HG02678 (cell line): Measurements from ENCODE around the gene JAKMIP1.

Experiments
- ATAC-seq: cut with Tn5 transposase; IDR thresholded peaks from one replicate; pipeline ENCODE4 v1.9.1; 2021; ENCODE audit warnings: mild to moderate bottlenecking, moderate library complexity; ENCODE audit not compliant: unreplicated experiment

Gene JAKMIP1

DNA sequence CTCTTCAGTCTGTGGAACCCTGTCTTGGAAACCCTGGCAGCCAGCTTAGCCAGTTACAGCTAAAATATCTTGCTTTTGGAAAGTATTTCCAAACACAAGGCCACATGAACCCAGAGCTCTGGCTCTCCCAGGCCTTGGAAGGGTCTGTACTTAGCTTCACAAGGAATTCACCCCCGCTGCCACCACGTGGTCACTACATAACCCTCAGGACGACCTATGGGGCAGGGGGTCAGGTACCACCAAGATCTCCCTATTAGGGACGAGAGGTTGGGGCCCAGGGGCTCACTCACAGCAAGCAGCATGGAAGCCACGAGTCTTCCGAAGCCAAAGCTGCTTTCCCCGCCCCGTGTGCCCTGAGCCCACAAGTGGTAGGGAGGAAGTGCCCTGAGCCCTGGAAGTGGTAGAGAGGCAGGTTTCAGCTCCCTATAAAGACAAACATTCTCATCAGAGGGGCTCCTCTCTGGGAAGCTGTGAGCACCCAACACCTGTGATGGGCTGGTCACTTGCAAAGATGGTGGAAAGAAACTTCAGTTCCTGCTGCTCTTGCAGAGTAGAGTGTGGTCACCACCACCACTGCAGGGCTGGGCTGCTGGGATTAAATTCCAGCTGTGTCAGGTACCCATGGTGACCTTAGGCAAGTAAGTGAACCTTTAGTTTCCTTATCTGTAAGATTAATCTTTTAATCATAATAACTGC is 4.7 kb upstream of the JAKMIP1 start:
- ATAC-seq: no peak

GRCh38 chr4:6204098-6204497 is 3.7 kb upstream of the JAKMIP1 start:
- no peak for ATAC-seq

- no peak for ATAC-seq
Measured at GRCh38 chr4:6201580-6202091, 1.3 kb upstream of the JAKMIP1 start.

DNA sequence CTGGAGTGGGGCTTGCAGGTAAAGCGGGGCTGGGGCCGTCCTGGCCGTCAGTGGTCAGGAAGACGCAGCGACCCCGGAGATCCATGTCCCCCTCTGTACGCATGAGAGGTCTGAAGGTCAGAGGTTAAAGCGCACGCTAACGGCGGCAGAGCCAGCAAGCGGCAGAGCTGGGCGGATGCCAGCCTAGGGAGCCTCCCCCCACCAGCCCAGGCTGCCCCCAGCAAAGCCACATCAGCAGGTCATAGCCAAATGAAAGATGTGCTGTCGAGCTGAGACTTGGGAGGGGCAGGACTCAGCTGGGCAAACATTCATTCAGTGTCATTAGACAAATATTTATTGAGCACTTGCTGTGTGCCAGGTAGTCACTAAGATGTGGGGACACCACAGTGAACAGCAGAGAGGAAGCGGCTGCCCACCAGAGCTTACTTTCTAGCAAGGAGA is 593 bp upstream of the JAKMIP1 start:
- ATAC-seq: no peak

DNA sequence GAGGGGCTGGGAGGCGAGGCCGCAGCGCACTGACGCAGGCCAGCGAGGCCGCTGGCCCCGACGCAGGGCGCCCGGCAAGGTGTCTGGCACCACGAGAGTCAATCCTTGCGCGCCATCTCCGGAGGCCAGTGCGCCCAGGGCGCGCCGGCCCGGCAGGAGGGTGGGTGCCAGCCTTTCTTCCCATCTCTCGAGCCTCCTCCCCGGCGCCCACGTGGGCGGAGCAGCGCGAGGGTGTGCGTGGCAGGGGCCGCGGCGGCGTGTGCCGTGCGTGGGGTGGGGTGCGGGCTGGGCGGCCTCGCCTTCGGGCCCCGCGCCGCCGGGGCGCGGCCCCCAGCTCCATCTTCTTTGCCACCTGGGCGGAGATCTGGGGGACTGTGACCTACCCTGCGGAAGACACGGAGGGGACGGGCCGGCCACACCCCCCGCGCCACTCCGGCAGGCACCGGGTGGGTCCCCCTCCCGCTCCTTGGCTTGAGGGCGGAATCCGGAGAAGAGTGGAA is 877 bp downstream of the JAKMIP1 start:
- no peak for ATAC-seq

GRCh38 chr4:6198768-6199421 is 1.5 kb downstream of the JAKMIP1 start:
- no peak for ATAC-seq

GRCh38 chr4:6198278-6198677 is 2.1 kb downstream of the JAKMIP1 start:
- ATAC-seq: no peak

- ATAC-seq: no peak
Measured at GRCh38 chr4:6197433-6198174, 2.7 kb downstream of the JAKMIP1 start.

DNA sequence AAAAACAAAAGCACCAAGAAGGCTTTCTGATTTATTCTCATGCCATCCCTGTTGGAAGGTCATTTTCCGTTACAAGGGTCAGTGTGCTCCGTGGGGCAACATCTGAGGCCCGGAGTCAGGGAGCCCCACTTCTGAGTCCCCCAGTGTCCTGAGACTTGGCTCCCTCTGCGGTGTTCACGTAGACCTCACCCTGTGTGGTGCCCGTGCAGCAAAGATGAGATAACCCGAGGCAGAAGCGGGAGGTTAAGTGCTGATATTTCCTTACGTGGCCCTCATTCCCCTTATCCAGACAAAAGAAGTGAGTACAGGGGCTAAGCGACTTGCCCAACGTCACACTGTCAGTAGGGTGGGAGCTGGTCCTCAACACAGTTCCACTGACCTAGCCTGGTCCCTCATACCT is 3.5 kb downstream of the JAKMIP1 start:
- no peak for ATAC-seq

GRCh38 chr4:6196324-6196723 is 4.0 kb downstream of the JAKMIP1 start:
- ATAC-seq: no peak

GRCh38 chr4:6195602-6196319 is 4.6 kb downstream of the JAKMIP1 start:
- no peak for ATAC-seq

DNA sequence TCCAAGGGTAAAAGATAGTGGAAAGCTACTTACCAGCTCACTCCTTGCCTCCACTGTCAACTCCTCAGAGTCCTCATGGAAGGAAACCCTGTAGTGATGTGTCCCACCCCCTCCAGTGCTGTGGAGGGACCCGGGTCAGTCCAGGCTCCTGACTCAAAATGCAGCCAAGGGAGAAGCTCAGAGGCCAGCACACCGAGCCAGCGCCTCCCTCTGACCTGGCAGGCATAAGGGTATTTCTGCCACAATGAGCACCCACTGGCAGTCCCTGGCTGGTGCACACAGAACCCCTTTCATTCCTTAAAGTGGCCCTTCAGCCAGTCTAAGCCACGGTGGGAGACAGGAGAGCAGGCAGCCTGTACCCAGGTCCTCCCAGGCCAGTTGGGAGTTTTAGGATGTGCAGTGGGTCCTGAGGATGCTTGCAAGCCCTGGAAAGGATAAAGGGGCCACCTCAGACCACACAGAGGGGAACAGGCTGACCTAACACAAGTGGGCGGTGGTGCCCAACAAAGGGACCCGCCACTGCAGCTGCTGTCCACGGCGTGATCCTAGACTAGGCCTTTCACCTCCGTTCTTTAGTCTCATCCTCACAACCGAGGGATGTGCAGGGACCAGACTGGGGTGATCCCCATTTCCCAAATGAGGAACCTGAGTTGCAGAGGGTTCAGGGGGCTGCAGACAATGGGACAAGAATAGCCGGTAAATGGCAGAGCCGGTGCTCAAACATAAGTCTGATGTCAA is 5.7 kb downstream of the JAKMIP1 start:
- no peak for ATAC-seq

- no peak for ATAC-seq
Measured at GRCh38 chr4:6193399-6193798, 7.0 kb downstream of the JAKMIP1 start.

DNA sequence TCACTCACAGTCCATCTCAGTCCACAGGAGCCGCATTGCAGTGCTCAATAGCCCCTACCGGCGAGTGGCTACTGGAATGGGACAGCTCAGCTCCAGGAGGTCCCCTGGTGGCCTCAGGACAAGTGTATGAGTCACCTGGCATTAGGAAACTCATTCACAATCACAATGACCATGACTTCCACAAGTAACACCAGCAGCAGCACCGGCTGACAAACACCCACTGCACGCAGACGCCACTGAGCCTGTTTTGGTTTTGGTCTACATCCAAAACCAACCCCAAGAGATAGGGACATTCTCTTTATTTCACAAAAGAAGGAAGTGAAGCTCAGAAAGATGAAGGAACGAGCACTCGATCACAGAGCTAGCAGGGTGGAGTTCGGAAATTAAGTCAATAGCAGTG is 8.1 kb downstream of the JAKMIP1 start:
- no peak for ATAC-seq

DNA sequence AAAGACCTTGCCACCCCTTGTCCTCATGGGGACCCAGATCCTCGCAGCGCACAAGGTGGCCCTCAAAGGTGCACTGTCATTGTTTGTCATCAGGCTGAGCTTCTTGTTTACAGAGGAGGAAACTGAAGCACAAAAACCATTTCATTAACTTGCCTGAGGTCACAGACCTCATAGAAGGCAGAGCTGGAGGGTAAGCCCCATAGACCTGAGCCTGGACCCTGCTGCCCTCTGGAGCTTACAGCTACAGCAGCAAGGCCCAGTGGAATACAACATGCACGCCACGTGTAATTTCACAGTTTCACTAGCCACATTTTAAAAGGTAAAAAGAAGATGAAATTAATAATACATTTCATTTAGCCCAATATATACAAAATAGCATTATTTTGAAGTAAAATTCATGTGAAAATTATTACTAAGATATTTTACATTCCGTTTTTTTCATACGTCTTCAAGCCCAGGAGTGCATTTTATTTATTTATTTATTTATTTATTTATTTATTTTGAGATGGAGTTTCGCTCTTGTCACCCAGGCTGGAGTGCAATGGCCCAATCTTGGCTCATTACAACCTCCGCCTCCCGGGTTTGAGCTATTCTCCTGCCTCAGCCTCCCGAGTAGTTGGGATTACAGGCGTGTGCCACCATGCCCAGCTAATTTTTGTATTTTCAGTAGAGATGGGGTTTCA is 8.8 kb downstream of the JAKMIP1 start:
- no peak for ATAC-seq

DNA sequence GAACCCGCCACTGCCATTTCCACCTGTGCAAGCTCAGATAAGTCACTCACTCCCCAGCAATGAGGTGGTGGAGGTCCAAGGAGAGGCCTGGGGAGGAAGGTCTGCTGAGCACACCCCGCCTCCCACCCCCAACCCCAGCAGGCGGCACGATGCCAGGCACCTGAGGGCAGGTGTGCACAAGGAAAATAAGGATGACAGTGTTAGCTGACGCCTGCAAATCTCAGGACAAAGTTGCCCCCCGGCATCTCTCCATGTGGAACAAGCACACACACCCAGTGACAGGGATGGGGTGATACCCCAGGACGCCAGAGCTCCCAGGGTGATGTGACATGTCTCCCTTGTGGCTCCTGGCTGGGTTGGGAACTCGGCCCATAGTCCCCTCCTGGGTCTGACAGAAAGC is 9.9 kb downstream of the JAKMIP1 start:
- ATAC-seq: no peak

DNA sequence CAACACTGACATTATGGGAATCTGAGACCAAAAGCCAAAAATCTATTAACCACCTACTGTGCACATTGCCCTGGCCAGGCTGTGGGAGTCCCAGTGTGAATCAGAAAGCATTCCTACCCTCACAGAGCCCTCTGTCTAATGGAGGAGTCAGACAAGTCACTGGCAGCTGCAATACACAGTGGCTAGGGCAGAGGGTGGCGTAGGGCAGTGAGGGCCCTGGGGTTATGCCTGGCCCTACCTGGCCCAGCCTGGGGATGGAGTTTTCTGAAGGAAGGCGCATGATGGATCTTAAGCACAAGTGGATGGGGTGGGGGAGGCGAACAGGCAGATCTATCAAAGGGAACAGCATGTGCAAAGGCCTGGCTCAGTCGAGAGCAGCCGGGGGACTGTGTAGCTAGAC is 10.8 kb downstream of the JAKMIP1 start:
- no peak for ATAC-seq

DNA sequence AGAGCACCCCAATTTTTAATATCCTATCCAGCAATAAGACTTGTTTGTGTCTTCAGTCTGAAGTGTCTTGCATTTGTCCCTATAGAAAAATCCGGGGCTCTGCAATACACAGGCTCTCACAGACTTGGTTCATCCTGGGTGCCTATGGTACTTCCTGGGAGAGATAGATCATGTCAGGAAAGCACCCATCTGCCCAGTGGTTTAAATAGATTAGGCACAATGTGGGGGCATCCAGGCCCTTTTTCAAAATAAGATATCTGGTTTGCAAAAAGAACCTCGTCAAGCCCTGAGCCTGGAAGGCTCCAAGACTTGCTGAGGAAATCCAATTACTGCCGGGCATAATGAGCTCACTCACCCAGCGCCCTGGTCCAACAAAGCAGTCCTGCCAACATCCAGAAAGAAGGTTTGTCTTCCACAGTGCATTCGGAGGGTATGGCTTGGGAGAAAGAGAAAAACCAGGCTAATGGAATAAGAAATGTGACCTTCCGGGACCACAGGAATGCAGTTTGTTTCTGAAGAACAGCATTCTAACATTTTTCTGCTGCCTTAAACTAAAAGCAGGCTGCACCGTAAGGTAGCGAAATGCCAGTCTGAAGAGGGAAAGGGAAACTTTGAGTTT is 11.6 kb downstream of the JAKMIP1 start:
- no peak for ATAC-seq

GRCh38 chr4:6184169-6184568 is 16.2 kb downstream of the JAKMIP1 start:
- no peak for ATAC-seq
